HG02759 (cell line): ENCODE results near the gene TMC8.
"Not testable (repeated sequence)": the region's sequence is repeated elsewhere in the genome, so short reads cannot be mapped to it uniquely, and the experiment has no call there.

Experiments
- ATAC-seq: cut with Tn5 transposase; IDR thresholded peaks from one replicate; pipeline ENCODE4 v1.9.1; 2021; ENCODE audit warnings: mild to moderate bottlenecking, moderate library complexity; ENCODE audit not compliant: unreplicated experiment

The TMC8 gene

DNA sequence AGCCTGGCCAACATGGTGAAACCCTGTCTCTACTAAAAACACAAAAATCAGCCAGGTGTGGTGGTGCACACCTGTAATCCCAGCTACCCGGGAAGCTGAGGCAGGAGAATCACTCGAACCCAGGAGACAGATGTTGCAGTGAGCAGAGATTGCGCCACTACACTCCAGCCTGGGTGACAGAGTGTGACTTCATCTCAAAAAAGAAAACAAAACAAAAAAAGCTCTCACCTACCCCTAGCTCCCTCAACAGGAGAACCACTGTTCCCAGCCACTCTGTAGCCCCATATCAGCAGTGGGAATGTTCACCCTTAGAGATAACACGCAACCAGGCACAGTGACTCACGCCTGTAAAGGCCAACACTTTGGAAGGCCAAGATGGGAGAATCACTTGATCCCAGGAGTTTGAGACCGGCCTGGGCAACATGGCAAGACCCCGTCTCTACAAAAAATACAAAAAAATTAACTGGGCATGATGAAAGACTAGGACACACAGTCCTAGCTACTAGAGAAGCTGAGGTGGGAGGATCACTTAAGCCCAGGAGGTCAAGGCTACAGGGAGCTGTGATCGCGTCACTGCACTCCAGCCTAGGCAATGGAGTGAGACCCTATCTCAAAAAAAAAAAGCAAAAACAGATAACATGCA, 5.4 kb downstream of the TMC8 start:
- ATAC-seq, result no peak

DNA sequence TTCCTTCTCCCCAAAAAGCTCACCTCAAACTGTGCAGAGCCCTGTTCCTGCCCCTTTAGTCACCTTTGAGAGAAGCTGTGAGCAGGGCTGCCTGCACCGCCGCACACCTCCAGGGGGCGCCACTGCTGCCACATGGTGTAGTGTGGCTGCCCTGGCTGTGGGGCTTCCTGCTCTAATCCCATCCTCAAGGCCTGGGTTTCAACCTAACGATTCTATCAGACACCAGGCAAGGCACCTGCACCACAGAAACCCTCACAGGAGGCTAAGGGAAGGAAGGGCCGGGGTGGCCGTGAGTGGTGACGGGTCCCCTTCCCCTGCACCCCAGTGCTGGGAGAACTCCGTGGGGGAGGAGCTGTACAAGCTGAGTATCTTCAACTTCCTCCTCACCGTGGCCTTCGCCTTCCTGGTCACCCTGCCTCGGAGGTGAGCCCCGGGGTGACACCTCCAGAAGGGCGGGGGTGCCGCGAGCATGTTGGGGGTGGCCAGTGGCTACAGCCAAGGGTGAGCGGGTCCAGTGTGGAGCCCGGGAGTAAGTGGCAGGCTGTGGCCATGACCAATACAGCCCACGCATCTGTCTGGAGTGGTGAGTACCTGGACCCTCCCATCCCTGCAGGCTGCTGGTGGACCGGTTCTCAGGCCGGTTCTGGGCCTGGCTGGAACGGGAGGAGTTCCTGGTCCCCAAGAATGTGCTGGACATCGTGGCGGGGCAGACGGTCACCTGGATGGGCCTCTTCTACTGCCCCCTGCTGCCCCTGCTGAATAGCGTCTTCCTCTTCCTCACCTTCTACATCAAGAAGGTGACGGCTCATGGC, 7.0 kb downstream of the TMC8 start:
- ATAC-seq, result no peak

DNA sequence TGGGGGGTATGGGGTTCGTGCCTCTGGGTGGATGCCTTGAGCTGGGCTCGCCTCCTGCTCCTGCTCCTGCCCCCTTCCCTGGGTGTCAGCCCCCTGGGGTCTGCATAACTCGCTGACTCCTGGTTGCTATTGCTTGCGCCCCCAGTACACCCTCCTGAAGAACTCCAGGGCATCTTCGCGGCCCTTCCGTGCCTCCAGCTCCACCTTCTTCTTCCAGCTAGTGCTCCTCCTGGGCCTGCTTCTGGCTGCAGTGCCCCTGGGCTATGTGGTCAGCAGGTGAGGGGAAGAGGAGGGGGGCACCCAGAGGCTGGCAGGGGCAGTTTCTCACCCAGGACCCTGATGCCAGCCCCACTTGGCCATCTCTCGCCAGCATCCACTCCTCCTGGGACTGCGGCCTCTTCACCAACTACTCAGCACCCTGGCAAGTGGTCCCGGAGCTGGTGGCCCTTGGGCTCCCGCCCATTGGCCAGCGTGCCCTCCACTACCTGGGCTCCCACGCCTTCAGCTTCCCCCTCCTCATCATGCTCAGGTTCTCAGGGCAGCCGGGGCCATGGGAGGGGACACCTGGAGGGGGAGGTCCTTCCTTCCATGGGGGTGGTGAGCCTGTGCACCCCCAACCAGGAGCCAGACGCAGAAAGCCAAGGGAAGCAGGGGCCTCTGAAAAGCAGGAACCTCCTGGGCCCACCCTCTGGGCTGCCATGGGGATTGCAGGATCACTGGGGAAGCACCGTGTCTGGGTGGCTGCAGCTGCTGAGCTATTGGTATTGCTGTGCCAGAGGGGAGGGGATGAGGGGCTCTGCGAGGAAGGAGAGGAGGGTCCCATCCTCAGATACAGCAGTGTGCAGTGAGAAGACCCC, 7.9 kb downstream of the TMC8 start:
- ATAC-seq, result no peak

DNA sequence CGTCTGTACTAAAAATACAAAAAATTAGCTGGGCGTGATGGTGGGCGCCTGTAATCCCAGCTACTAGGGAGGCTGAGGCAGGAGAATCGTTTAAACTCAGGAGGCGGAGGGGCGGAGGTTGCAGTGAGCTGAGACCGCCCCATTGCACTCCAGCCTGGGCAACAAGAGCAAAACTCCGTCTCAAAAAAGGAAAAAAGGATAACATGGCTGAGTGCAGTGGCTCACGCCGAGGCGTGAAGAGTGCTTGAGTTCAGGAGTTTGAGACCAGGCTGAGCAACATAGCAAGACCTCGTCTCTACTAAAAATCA, 9.2 kb downstream of the TMC8 start:
- not testable (repeated sequence) for ATAC-seq

DNA sequence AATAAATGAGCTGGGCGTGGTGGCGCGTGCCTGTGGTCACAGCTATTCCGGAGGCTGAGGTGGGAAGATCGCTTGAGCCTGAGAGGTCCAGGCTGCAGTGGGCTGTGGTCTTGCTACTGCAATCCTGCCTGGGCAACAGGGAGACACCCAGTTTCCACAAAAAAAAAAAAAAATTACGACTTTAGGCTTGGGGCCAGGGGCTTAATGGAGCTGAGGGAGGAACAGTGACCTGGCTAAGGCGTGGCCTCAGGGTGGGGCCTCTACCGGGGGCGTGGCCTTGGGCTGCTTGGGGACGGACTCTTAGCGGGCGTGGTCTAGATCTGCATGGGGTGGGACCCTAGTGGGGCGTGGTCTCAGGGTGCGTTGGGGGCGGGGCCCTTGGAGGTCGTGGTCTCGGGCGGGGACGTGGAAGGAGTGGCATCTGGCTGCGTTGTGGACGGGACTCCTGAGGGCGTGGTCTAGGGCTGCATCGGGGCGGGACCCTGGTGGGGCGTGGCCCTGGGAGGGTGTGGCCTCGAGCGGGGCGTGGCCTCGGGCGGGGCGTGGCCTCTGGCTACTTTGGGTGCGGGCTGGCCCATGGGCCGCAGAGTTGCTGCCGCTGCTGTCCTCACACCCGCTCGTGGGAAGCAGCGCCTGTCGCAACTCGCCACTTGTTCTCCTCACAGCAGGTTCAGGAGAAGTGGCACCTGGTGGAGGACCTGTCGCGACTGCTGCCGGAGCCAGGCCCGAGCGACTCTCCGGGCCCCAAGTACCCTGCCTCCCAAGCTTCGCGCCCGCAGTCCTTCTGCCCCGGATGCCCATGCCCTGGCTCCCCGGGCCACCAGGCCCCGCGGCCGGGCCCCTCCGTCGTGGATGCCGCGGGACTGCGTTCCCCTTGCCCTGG, 9.8 kb downstream of the TMC8 start:
- ATAC-seq, result peak; percentile 80

DNA sequence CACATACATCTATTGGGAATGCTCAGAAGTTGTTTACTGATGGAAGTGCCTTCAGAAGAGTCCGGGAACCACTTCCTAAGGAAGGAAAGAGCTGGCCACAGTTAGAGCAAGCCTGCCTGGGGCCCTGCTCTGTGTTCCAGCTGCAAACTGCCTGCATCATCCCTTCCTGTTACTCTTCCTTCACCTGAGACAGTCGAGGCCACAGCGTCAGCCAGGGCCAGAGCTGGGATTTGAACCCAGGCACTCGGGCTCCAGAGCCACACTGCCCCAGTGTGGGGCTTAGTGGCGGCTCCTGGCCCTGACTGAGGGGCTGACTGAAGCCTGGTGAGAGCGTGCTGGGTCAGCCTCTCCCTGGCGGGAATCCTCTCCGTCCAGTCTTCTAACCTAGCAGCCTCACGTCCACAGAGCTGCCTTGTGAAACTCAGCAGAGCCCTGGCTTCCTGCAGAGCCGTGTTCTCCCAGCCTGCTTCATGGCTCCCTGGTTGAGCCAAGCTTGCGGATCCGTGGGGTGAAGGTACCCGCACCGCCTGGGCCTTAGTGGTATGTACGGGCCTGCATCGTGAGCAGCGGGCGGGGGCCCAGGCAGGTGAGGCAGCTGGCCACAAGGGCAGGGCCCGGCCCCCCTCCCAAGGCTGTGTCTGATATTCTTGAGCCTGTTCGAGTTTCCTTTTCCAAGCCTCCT, 11.0 kb downstream of the TMC8 start:
- no peak for ATAC-seq

DNA sequence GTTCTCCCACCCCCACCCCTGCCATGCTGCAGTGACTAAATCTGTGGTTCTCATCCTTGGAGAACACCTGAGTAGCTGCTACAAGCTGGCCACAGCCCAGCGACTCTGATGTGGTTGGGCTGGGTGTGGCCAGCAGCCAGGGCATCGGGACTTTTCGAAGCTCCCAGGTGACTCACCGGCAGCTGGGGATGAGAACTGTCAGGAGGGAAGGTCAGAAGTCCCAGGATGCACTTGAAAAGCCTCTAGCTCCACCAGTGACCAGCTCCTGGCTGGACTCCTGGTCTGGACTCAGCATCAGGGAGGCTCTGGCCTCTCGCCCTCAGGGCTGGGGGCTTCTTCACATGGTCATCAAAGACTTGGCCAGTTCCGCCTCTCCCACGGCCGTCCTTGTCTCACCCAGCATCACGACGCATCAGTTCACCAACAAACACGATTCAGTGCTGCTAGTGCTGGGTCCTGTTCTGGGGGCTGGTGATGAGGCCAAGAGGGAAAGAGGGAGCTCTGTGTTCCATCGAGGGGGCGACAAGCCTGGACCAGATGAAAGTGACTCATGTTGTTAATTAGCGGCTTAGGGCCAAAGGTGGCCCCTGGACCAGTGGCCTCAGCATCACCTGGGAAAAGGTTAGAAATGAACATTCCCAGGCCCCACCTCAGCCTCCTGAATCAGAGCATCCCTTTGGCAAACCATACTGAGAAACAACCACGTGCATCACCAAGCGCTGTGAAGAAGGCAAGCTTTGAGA, 11.7 kb downstream of the TMC8 start:
- no peak for ATAC-seq

DNA sequence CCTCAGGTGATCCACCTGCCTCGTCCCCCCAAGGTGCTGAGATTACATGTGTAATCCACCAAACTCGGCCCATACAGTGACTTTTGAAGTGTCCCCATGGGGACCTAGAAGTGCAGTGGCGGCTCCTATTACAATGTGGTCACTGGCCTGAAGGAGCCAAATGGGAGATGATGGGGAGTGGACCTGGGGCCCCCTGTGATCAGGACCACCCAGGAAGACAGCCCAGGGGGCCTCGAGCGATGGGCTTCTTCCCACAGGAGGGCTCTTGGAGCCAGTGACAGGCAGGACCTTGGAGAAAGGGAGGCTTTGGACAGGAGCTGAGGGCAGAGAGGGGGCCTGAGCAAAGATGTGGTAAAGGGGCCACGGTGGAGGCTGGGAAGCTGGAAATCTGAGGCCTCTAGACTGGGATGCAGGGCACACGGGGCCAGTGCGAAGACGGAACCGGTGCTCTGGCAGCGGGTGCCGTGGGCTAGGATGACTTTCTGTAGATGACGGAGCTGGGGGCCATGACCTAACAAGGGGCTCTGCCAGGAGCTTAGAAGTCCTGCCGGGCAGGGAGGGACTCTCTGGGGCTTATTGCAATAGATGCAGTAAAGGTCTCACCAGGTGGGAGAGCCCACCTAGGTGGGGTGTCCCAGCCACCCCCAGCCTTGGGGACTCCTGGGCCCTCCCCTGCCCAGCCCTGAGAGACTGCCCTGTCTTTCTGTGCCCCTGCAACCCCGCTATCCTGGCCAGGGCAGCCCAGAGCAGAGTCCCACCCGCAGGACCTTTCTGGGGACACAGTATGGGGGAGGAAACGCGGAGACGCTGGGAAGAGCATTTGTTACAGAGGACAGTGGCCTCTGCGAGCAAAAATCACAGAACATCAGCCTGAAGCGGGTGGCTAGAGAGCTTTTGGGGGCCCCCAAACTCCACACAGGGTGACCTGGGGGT, 12.9 kb downstream of the TMC8 start:
- ATAC-seq, result no peak

DNA sequence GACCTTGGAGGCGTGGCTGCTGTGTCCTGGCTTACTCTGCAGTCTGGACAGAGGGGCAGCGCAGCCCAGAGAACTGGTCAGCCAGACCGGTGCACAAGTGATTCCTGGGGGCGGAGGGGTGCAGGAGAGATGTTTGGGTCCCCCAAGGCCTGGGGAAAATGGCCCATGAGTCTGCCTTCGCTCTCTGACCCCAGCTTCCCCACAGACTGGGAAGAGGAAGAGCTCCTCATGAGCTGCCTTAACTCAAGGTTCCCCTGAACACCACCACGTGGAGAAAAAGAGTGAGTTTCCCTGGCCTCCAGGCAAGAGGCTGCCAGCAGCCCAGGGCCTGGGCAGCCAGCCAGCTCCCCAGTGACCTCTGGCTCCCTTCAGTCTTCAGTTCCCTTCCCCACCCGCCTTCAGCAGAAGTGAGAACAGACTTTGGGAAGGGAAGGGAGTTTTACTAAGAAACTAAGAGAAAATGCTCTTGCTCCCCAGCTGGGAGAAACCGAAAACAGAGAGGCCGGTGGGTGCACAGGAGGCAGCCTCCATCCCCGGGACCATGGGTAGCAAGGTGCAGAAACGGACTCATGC, 13.7 kb downstream of the TMC8 start:
- no peak for ATAC-seq

DNA sequence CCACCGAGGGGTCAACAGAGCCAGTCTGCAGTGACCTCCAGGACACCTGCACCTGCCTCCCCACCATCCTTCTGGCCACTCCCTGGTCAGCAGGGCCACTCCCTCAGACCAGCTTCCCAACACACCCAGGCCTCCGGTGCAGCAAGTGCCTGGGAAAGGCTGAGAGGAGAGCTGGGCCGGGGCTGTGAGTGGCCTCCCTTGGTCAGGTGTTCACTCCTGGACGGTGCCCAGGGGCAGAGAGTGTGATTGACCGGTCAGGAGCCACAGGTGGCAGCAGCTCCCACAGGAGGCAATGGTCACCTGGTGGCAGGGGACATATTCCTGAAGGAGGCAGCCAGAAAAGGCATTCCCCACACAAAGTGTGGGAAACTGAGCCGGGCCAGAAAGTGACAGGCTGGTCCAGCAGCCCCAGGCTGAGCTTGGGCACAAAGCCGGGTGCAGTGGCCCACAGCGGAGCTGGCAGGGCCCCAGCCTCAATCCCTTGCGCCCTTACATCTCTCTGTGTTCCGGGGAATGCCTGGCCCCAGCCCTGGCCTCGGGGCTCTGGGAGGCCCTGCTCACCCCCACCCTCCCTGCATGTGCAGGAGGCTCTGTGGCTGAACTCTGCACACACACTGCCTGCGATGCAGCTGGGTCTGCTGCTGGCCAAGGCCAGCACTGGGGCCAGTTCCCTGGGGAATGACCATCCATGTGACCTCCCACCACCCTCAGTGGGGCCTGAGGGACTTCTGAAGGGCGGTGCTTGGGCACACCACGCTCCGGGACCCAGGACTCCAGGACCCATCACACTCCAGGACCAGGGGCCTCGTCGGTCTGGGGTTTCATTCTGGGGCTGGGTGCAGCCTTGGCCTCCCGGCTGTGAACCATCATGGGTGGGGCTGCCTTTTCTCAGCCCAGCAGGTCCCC, 14.4 kb downstream of the TMC8 start:
- no peak for ATAC-seq

DNA sequence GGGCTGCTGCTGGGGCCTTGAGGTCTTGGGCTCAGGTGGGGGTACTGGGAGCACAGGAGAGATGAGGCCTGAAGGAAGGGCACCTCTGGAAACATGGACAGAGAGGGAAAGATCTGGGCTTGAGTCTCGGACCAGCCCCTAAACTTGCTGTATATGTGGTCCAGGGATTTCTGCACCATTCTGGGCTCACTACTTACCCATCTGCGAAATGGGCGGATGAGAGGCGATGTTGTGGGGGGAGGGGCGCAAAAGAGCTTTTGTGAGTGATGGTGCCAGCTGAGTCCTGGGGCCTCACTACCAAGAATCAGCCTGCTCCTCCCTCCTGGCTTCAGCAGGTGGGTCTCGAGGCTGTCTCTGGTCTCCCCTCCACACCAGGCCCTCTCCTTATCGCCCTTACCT, 15.9 kb downstream of the TMC8 start:
- ATAC-seq, result no peak

DNA sequence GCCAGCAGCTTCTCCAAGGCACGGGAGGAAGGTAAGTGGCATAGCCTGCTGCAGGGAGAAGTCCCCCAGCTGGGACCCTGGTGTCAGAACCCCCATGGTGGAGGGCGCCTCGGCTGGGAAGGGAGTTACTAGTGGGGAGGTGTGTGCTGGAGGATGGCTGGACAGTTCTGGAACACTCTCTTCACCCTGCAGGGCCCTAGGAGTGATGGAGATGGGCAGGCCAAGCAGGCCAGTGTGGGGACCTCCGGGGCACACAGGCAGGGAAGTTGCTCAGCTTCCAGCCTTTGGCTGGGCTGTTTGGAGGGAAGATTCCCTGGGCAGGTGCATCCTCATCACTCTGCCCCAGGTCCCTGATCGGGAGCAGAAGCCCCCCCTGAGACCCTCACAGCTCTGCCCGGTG, 16.3 kb downstream of the TMC8 start:
- ATAC-seq, result no peak

DNA sequence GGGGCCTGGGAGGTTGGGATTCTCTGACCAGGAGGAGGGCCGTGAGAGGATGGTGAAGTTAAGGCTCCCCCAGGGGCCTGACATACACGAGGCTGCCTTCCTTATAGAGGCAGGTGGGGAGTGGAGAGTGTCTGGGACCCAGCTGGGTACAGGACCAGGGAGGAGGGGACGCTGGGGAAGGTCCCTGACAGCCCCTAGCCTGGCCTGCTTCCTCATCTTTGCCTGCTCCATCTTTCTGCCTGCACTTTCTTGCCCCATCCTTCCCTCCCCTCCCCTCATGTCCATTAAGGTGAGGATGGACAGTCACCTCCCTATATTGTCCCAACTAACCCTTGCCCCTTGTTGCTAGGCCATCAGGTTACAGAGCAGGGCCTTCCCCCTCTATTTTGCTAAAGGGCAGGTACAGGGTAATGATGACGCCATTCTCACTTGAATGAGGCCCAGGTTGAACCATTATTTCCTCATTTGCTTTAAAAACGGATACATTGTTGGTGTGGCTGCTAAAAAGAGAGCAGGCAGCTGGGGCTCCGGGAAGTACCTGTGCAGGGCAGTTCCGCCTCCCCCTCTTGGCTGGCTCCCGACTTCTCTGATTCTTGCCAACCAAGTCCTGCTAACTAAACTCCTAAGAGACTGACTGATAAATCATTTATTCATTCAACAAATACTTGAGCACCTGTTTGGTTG, 16.9 kb downstream of the TMC8 start:
- ATAC-seq, result no peak

DNA sequence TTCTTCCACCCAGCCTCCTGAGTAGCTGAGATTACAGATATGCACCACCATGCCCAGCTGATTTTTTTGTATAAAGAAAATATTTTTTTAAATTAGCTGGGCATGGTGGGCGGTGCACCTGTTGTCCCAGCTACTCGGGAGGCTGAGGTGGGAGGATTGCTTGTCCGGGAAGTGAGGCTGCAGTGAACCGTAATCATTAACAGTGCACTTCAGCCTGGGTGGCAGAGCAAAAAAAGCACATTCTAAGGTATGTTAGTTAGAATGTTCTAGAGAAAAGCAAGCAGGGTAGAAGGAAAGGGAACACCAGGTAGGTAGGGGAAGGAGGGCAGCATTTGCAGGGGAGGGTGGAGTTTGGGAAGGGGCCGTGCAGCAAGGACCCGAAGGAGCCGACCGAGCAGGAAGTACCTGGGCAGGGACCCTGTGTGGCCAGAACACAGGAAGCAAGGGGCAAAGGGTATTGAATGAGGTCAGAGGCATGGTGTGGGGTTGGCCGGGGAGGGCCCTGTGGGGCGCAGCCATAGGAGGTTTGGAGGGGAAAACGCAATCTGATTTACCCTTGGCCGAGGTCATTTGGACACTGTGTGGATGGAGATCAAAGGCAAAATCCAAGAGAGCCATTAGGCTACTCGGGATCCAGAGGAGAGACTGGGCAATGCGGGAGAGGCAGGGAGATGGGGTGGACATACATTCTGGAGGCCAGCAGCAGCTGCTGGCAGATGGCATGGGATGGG, 17.9 kb downstream of the TMC8 start:
- ATAC-seq, result no peak

DNA sequence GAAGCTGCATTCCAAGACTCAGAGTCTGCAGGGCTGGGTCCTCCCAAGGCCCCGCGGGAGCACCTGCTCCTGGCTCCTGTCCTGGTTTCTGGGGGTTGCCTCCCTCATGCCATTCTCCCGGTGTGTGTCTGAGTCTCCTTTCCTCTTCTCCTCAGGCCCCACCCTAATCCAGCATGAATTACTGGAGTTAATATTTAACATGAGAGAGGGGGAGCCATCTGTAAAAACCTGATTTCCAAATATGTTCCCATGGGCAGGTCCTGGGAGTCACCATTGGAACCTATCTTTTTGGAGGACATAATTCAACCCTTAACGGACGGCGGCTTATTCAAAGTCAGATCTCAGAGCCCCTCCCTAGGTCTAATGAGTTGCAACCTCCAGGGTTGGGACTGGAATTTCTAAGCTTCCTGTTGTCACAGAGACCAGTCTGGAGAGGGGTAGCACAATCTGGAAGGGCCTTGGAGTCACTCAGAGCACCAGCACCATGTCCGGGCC, 21.0 kb downstream of the TMC8 start:
- ATAC-seq, result no peak
